CD4-positive, alpha-beta T cell (primary cell): Measurements from ENCODE around the gene CREBZF. TPM values are rescaled to one million over a fixed set of nuclear protein-coding genes. Genes with fewer than 3 reads are reported as not detected.
A peak's percentile ranks its signal among the peaks of the same experiment; 100 is the strongest.

Source experiments
- ATAC-seq: fragments of 200-7000 bp; cut with Tn5 transposase; one replicate; pipeline ENCODE4 v1.10.0; 2022; ENCODE audit warnings: mild to moderate bottlenecking; ENCODE audit not compliant: poor library complexity
- CTCF ChIA-PET: fragments of 350-600 bp; sonication (Branson Sonifier 250); formaldehyde crosslinking; loops from one replicate; lab custom pipeline; 2021; ENCODE audit warnings: antibody characterized with exemption, inconsistent platforms; lab: Charles Lee
- POLR2A ChIA-PET: fragments of 350-600 bp; sonication (Branson Sonifier 250); formaldehyde crosslinking; loops from one replicate; lab custom pipeline; 2021; ENCODE audit warnings: antibody characterized with exemption, inconsistent platforms; lab: Charles Lee
- DNase-seq, 14 experiments: peaks; one replicate each; pipeline ENCODE4 v3.0.0-alpha.2; 2013 to 2020; ENCODE audit warnings: mixed read lengths in 2 of 14
- H3K27ac ChIP-seq, 2 donors: one replicate each; pipeline versions ENCODE4 v1.5.1 to v1.7.0; 2013; ENCODE audit warnings: low read length in 2 of 2, low read depth in 1 of 2, mild to moderate bottlenecking in 1 of 2
- H3K27me3 ChIP-seq, 2 experiments: 1 replicate in 1 of 2; 2 replicates in 1 of 2; pipeline versions ENCODE4 v1.6.1 to v1.7.0; 2013; ENCODE audit warnings: low read length in 2 of 2, control low read depth in 1 of 2, mild to moderate bottlenecking in 1 of 2, moderate library complexity in 1 of 2; ENCODE audit not compliant: insufficient read depth in 2 of 2, control insufficient read depth in 1 of 2
- H3K36me3 ChIP-seq: one replicate; pipeline ENCODE4 v1.6.1; 2013; ENCODE audit warnings: low read length, control low read depth; ENCODE audit not compliant: insufficient read depth
- H3K4me1 ChIP-seq: one replicate; pipeline ENCODE4 v1.6.1; 2013; ENCODE audit warnings: low read length, control low read depth; ENCODE audit not compliant: insufficient read depth
- H3K4me3 ChIP-seq: one replicate; pipeline ENCODE4 v1.5.1; 2013; ENCODE audit warnings: mild to moderate bottlenecking, low read length, moderate library complexity
- H3K9me3 ChIP-seq, 2 experiments: 1 replicate in 1 of 2; 2 replicates in 1 of 2; pipeline versions ENCODE4 v1.6.1 to v1.7.0; 2013; ENCODE audit warnings: low read length in 2 of 2, mild to moderate bottlenecking in 2 of 2, control low read depth in 1 of 2, moderate library complexity in 1 of 2; ENCODE audit not compliant: control insufficient read depth in 1 of 2, insufficient read depth in 1 of 2
- H3K27ac Mint-ChIP-seq: one replicate; pipeline ENCODE4 v1.8.0; 2020; ENCODE audit warnings: mixed read lengths
- H3K27me3 Mint-ChIP-seq: one replicate; pipeline ENCODE4 v1.8.0; 2021; ENCODE audit warnings: mixed read lengths
- H3K36me3 Mint-ChIP-seq: one replicate; pipeline ENCODE4 v1.8.0; 2021; ENCODE audit warnings: low read depth, mixed read lengths
- H3K4me1 Mint-ChIP-seq: one replicate; pipeline ENCODE4 v1.8.0; 2021; ENCODE audit warnings: low read depth, mixed read lengths
- H3K4me3 Mint-ChIP-seq: one replicate; pipeline ENCODE4 v1.8.0; 2020; ENCODE audit warnings: mild to moderate bottlenecking, mixed read lengths
- H3K9me3 Mint-ChIP-seq: one replicate; pipeline ENCODE4 v1.8.0; 2020; ENCODE audit warnings: mixed read lengths
- intact Hi-C, 2 experiments: fragments of 100-400 bp; cut with DNase I in 1 of 2; cut with micrococcal nuclease in 1 of 2; formaldehyde crosslinking; loops; one replicate each; pipeline versions ENCODE4 v1.15.1 to v1.9.0; 2023 to 2025; cut with DNase I, micrococcal nuclease
- total RNA-seq, 174 experiments: library from RNA in 2 of 174; stranded (reverse) in 2 of 174; gene quantifications; one replicate each; pipeline ENCODE4 v1.2.3 and lab custom pipeline; 2021 to 2026
- TF ChIP-seq, protein P1 (sequence below): fragments of 200-600 bp; IDR thresholded peaks from one replicate; pipeline ENCODE4 v1.8.0; 2022; ENCODE audit warnings: antibody characterized with exemption, mild to moderate bottlenecking

CREBZF gene
- total RNA-seq, 2 experiments from 2014 or later = 54.8 to 55.9 TPM

DNA sequence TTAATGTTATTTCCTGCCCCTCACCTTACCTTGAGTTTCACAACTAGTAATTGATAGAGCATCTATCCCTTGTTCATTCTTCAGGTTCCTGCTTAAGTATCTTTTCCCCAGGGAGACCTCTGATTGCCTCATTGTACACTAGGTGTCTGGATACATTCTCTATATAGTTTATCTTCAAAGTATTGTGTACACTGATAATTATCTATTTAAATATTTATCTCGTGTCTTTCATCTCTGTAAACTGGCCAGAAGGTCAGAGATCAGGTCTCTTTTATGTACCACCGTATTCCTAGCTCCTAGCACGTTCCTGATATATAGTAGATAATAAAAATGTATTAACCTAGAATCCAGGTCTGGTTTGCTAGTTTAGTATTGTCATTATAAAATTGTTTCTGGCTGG, 30.2 kb downstream of the CREBZF start:
- Mint-ChIP-seq H3K4me1 (peaks cover 10% of the 10 kb centered on the region), H3K27ac (no peak overlapping the region), H3K36me3 (peaks cover 69% of the 10 kb centered on the region), H3K27me3 (no peaks in the 10 kb centered on the region), H3K4me3 (no peak overlapping the region), H3K9me3 (no peaks in the 10 kb centered on the region)
- no peak overlapping the region for H3K27ac ChIP-seq
- intact Hi-C loops = no loop called here
- POLR2A ChIA-PET = interaction anchor here (1.3 to 1.6 kb wide), 2 partner anchors 13 to 15 kb away, joined by 4 to 5 read pairs; partner anchors contain the start of gene TMEM126A
- no peaks in the 10 kb centered on the region for H3K27me3 ChIP-seq
- H3K4me1 ChIP-seq = no peaks in the 10 kb centered on the region
- ATAC-seq = no peak
- H3K9me3 ChIP-seq = no peaks in the 10 kb centered on the region
- DNase-seq = no peak
- H3K4me3 ChIP-seq = no peak overlapping the region
- TF ChIP-seq, protein P1, sequence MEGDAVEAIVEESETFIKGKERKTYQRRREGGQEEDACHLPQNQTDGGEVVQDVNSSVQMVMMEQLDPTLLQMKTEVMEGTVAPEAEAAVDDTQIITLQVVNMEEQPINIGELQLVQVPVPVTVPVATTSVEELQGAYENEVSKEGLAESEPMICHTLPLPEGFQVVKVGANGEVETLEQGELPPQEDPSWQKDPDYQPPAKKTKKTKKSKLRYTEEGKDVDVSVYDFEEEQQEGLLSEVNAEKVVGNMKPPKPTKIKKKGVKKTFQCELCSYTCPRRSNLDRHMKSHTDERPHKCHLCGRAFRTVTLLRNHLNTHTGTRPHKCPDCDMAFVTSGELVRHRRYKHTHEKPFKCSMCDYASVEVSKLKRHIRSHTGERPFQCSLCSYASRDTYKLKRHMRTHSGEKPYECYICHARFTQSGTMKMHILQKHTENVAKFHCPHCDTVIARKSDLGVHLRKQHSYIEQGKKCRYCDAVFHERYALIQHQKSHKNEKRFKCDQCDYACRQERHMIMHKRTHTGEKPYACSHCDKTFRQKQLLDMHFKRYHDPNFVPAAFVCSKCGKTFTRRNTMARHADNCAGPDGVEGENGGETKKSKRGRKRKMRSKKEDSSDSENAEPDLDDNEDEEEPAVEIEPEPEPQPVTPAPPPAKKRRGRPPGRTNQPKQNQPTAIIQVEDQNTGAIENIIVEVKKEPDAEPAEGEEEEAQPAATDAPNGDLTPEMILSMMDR = no peak
- H3K36me3 ChIP-seq = peaks cover 55% of the 10 kb centered on the region
- CTCF ChIA-PET = no interaction called here

DNA sequence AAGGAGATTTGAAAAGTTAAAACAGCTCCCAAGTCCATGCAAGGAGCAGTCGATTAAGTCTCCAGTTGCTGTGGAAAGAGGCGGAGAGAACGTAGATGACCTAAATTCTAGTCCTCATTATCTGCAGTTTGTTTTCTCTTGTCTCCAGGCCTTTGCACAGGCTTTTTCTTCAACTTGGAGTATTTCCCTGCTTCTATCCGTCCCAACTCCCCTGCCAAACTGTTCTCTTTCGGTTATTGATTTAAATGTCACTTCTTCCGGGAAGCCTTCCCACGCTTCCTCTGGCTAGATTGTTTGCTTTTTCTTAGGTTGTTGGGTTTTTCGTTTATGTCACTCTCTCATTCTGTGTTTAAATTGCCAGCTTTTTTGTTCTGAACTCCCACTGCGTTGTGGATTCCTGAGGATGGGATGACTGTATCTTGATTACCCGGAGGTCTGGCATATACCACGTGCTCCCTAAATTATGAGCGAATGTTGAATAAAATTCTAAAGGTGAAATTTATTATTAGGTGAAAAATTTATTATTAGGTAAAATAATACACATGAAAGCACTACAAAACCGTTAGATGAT, 36.1 kb downstream of the CREBZF start:
- Histone ChIP-seq H3K27me3 (no peaks in the 10 kb centered on the region), H3K9me3 (no peaks in the 10 kb centered on the region), H3K4me1 (peaks cover 13% of the 10 kb centered on the region), H3K36me3 (peaks cover 25% of the 10 kb centered on the region), H3K27ac (peak overlapping the region; percentile 62 to 69), H3K4me3 (peak overlapping the region; percentile 71)
- intact Hi-C loops = loop anchor here (1.0 to 10.0 kb wide), 9 partner anchors 18 to 1406 kb away; partner anchors contain the start of genes HIKESHI (in 2 of the 2), EED (in 1 of the 2), PICALM (in 1 of the 2) and TMEM126A (in 1 of the 2)
- peaks cover 58% of the 10 kb centered on the region for H3K4me1 Mint-ChIP-seq
- ChIA-PET POLR2A (interaction anchor here (0.7 to 5.8 kb wide), 11 partner anchors 8 to 616 kb away, joined by 3 to 84 read pairs (median 4); partner anchors contain the start of genes CCDC83, CREBZF, EED and PICALM), CTCF (interaction anchor here (1.0 to 1.3 kb wide), 2 partner anchors 29 to 226 kb away, joined by 3 read pairs; partner anchors contain the start of gene CCDC83)
- DNase-seq (peak in 2 of 14 experiments; percentile 10 to 13), ATAC-seq (peak; percentile 18)
- peak overlapping the region; percentile 92 for H3K27ac Mint-ChIP-seq
- H3K9me3 Mint-ChIP-seq = no peaks in the 10 kb centered on the region
- peak overlapping the region; percentile 96 for H3K4me3 Mint-ChIP-seq
- H3K27me3 Mint-ChIP-seq = no peaks in the 10 kb centered on the region
- TF ChIP-seq, protein P1 = no peak
- peaks cover 51% of the 10 kb centered on the region for H3K36me3 Mint-ChIP-seq

DNA sequence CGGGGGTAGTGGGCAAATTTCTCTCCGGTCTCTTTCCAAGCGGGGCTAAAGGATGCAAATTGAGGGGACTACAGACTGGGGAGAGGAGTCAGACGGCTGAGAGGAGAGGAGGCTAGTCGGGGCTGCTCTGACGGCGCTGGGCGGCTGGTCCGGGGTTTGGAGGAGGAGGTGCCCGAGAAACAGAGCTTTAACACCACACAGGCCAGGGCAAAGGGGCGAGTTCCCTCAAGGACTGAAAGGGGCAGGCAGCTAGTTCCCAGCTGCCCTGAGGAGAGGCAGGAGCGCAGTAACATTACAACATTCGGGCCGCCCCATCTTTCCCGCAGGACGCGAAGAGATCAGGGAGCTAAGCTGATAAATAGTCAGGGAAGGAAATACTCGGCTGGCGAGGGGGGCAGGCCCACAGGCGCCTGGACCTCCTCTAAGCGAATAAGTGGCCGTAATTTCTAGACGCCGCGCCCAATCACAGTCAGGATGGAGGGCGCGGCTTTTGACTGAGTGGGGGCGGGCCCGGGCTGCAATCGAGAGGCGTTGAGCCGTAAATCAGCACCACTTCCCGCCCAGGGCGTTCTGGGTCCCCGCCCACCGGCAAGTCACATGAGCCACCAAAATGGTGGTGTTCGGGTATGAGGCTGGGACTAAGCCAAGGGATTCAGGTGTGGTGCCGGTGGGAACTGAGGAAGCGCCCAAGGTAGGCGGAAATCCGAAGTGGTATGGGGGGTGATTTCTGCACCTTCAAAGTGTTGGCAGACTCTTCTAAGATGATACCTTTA, 36.7 kb downstream of the CREBZF start, which contains the start of gene TMEM126B:
TMEM126B (plus strand) TSS at position 596 of the 773 bp plus-strand sequence; CDS start at position 611, 15 bp downstream.
- Mint-ChIP-seq H3K4me3 (peak within 1 kb of the TSS; percentile 96), H3K36me3 (peaks cover 44% of the 10 kb centered on the region), H3K9me3 (no peaks in the 10 kb centered on the region), H3K27ac (peak within 1 kb of the TSS; percentile 92), H3K27me3 (no peaks in the 10 kb centered on the region), H3K4me1 (peaks cover 59% of the 10 kb centered on the region)
- Histone ChIP-seq H3K36me3 (peaks cover 20% of the 10 kb centered on the region), H3K4me1 (peaks cover 13% of the 10 kb centered on the region), H3K9me3 (no peaks in the 10 kb centered on the region), H3K4me3 (peak within 1 kb of the TSS; percentile 71), H3K27me3 (no peaks in the 10 kb centered on the region), H3K27ac (peak within 1 kb of the TSS; percentile 69 to 83)
- TF ChIP-seq, protein P1 = no peak
- DNase-seq (peak; percentile 89 to 97 (median 94)), ATAC-seq (peak; percentile 96)
- intact Hi-C loops = loop anchor here (1.0 to 10.0 kb wide), 10 partner anchors 19 to 1407 kb away; partner anchors contain the start of genes HIKESHI (in 2 of the 2), EED (in 1 of the 2), PICALM (in 1 of the 2) and TMEM126A (in 1 of the 2)
- CTCF ChIA-PET = interaction anchor here (0.8 to 1.3 kb wide), 4 partner anchors 13 to 227 kb away, joined by 3 read pairs; partner anchors contain the start of gene CCDC83
- POLR2A ChIA-PET = interaction anchor here (0.7 to 5.8 kb wide), 16 partner anchors 9 to 617 kb away, joined by 3 to 84 read pairs (median 4); partner anchors contain the start of genes CCDC83, CREBZF, EED and PICALM
